ENCODE measurements around the gene ATG7. TPM values are rescaled to one million over a fixed set of nuclear protein-coding genes. Genes with fewer than 3 reads are reported as not detected.
"Not testable (repeated sequence)": the region's sequence is repeated elsewhere in the genome, so short reads cannot be mapped to it uniquely, and the experiment has no call there.

Gene ATG7
- total RNA-seq, 1 donor from 2014 or later, result 53.5 TPM

DNA sequence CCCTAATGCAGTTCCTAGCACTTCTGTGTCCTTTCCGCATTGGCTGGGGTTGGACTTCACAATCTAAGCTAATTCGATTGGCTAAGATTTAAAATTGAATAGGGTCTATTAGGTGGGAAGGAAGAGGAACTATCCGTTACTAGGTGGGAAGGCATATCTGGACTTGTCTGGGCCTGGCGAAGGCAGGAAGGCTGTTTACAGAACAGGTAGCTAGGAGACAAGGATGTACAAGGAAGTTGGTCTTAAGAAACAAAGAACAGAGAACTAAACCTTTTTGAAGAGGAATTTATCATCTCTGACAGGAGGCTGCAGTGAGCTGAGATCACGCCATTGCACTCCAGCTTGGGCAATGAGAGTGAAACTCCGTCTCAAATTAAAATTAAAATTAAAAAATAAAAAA lies 17.3 kb upstream of the ATG7 start:
- H3K9me3 Mint-ChIP-seq, result no peaks in the 10 kb centered on the region
- Histone ChIP-seq H3K4me2 (no peak overlapping the region), H3K27me3 (peaks cover 5% of the 10 kb centered on the region), H3K27ac (no peak overlapping the region), H2AFZ (replicated peaks) (no peak overlapping the region), H4K20me1 (ENCODE audit: low read depth) (no peaks in the 10 kb centered on the region), H3K36me3 (no peaks in the 10 kb centered on the region), H3F3A (ENCODE audit: low read depth) (no peaks in the 10 kb centered on the region), H3K9ac (no peak overlapping the region), H3K4me3 (no peak overlapping the region), H3K4me1 (no peaks in the 10 kb centered on the region), H3K9me3 (ENCODE audit: low read depth) (no peaks in the 10 kb centered on the region), H3K79me2 (ENCODE audit: low read depth) (no peaks in the 10 kb centered on the region)
- no peak for DNase-seq (ENCODE audit: low spot score)
- H3K36me3 Mint-ChIP-seq, result no peaks in the 10 kb centered on the region
- no peak for TF ChIP-seq EZH2 (IDR thresholded peaks at IDR 0.05)
- TF ChIP-seq, protein P1, sequence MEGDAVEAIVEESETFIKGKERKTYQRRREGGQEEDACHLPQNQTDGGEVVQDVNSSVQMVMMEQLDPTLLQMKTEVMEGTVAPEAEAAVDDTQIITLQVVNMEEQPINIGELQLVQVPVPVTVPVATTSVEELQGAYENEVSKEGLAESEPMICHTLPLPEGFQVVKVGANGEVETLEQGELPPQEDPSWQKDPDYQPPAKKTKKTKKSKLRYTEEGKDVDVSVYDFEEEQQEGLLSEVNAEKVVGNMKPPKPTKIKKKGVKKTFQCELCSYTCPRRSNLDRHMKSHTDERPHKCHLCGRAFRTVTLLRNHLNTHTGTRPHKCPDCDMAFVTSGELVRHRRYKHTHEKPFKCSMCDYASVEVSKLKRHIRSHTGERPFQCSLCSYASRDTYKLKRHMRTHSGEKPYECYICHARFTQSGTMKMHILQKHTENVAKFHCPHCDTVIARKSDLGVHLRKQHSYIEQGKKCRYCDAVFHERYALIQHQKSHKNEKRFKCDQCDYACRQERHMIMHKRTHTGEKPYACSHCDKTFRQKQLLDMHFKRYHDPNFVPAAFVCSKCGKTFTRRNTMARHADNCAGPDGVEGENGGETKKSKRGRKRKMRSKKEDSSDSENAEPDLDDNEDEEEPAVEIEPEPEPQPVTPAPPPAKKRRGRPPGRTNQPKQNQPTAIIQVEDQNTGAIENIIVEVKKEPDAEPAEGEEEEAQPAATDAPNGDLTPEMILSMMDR (IDR thresholded peaks at IDR 0.05), result no peak
- TF ChIP-seq EZH2phosphoT487 (IDR thresholded peaks at IDR 0.05), result no peak
- no peaks in the 10 kb centered on the region for H3K4me1 Mint-ChIP-seq
- H3K27me3 Mint-ChIP-seq (ENCODE audit: insufficient read depth, low read depth), result peaks cover 5% of the 10 kb centered on the region
- H3K27ac Mint-ChIP-seq, result no peak overlapping the region
- H3K4me3 Mint-ChIP-seq, result no peak overlapping the region

DNA sequence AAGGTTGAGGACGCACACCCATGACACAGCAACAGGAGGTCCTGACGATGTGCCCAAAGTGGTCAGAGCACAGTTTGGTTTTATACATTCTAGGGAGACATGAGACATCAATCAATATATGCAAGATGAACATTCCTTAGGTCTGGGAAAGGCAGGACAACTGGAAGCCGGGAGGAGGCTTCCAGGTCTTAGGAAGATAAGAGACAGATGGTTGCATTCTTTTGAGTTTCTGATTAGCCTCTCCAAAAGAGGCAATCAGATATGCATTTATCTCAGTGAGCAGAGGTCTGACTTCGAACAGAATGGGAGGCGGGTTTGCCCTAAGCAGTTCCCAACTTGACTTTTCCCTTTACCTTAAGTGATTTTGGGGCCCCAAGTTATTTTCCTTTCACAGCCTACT lies 16.7 kb upstream of the ATG7 start:
- not testable (repeated sequence) for H3K27ac Mint-ChIP-seq

DNA sequence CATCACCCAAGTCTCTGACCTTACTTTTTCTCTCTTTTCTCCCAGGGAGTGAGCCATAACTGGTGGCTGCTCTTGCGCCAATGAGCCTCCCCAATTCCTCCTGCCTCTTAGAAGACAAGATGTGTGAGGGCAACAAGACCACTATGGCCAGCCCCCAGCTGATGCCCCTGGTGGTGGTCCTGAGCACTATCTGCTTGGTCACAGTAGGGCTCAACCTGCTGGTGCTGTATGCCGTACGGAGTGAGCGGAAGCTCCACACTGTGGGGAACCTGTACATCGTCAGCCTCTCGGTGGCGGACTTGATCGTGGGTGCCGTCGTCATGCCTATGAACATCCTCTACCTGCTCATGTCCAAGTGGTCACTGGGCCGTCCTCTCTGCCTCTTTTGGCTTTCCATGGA lies 13.2 kb upstream of the ATG7 start:
- Mint-ChIP-seq H3K4me3 (no peak overlapping the region), H3K9me3 (no peaks in the 10 kb centered on the region), H3K27ac (no peak overlapping the region), H3K36me3 (no peaks in the 10 kb centered on the region), H3K4me1 (peaks cover 5% of the 10 kb centered on the region), H3K27me3 (ENCODE audit: insufficient read depth, low read depth) (peaks cover 5% of the 10 kb centered on the region)
- TF ChIP-seq, protein P1 (IDR thresholded peaks at IDR 0.05), result no peak
- no peak for TF ChIP-seq EZH2 (IDR thresholded peaks at IDR 0.05)
- no peak for TF ChIP-seq EZH2phosphoT487 (IDR thresholded peaks at IDR 0.05)
- H3K4me2 ChIP-seq, result no peak overlapping the region
- H3K9ac ChIP-seq, result no peak overlapping the region
- no peak for DNase-seq (ENCODE audit: low spot score)
- H3K27ac ChIP-seq, result no peak overlapping the region
- H2AFZ ChIP-seq (replicated peaks), result no peak overlapping the region
- H4K20me1 ChIP-seq (ENCODE audit: low read depth), result no peaks in the 10 kb centered on the region
- H3K79me2 ChIP-seq (ENCODE audit: low read depth), result no peaks in the 10 kb centered on the region
- no peaks in the 10 kb centered on the region for H3F3A ChIP-seq (ENCODE audit: low read depth)
- H3K4me1 ChIP-seq, result peaks cover 7% of the 10 kb centered on the region
- H3K4me3 ChIP-seq, result no peak overlapping the region
- H3K36me3 ChIP-seq, result no peaks in the 10 kb centered on the region
- H3K27me3 ChIP-seq, result peaks cover 17% of the 10 kb centered on the region
- H3K9me3 ChIP-seq (ENCODE audit: low read depth), result no peaks in the 10 kb centered on the region

More for the DNA sequence above, 16.7 kb upstream of the ATG7 start:
- H2AFZ ChIP-seq (replicated peaks); H3K27ac ChIP-seq; H3K4me1 Mint-ChIP-seq; H3K4me2 ChIP-seq; H3F3A ChIP-seq (ENCODE audit: low read depth); DNase-seq (ENCODE audit: low spot score); H3K79me2 ChIP-seq (ENCODE audit: low read depth); H3K36me3 ChIP-seq; H3K4me3 Mint-ChIP-seq; H3K4me1 ChIP-seq; H3K36me3 Mint-ChIP-seq; H3K4me3 ChIP-seq; H3K9me3 Mint-ChIP-seq; H3K9ac ChIP-seq; H4K20me1 ChIP-seq (ENCODE audit: low read depth); H3K27me3 Mint-ChIP-seq (ENCODE audit: insufficient read depth, low read depth); H3K9me3 ChIP-seq (ENCODE audit: low read depth); H3K27me3 ChIP-seq: not testable (repeated sequence)

DNA sequence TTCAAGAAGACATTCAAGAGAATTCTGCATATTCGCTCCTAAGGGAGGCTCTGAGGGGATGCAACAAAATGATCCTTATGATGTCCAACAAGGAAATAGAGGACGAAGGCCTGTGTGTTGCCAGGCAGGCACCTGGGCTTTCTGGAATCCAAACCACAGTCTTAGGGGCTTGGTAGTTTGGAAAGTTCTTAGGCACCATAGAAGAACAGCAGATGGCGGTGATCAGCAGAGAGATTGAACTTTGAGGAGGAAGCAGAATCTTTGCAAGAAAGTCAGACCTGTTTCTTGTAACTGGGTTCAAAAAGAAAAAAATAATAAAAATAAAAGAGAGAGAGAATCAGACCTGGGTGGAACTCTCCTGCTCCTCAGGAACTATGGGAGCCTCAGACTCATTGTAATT lies 11.7 kb upstream of the ATG7 start:
- Histone ChIP-seq H4K20me1 (ENCODE audit: low read depth) (no peaks in the 10 kb centered on the region), H3K27me3 (peaks cover 31% of the 10 kb centered on the region), H2AFZ (replicated peaks) (no peak overlapping the region), H3K4me1 (peaks cover 7% of the 10 kb centered on the region), H3K79me2 (ENCODE audit: low read depth) (no peaks in the 10 kb centered on the region), H3F3A (ENCODE audit: low read depth) (no peaks in the 10 kb centered on the region), H3K27ac (no peak overlapping the region), H3K9me3 (ENCODE audit: low read depth) (no peaks in the 10 kb centered on the region), H3K9ac (no peak overlapping the region), H3K4me2 (no peak overlapping the region), H3K36me3 (no peaks in the 10 kb centered on the region), H3K4me3 (no peak overlapping the region)
- Mint-ChIP-seq H3K9me3 (no peaks in the 10 kb centered on the region), H3K27ac (no peak overlapping the region), H3K36me3 (no peaks in the 10 kb centered on the region), H3K4me3 (no peak overlapping the region), H3K27me3 (ENCODE audit: insufficient read depth, low read depth) (peaks cover 5% of the 10 kb centered on the region), H3K4me1 (peaks cover 5% of the 10 kb centered on the region)
- no peak for TF ChIP-seq EZH2 (IDR thresholded peaks at IDR 0.05)
- no peak for TF ChIP-seq EZH2phosphoT487 (IDR thresholded peaks at IDR 0.05)
- DNase-seq (ENCODE audit: low spot score), result no peak

All from neural progenitor cell (in vitro differentiated cells).